GM19372 (cell line): ENCODE results near the gene PNLIPRP3.

Source experiments
- ATAC-seq: cut with Tn5 transposase; IDR thresholded peaks from one replicate; pipeline ENCODE4 v1.9.1; 2021; ENCODE audit warnings: mild to moderate bottlenecking, low read depth, moderate library complexity; ENCODE audit not compliant: unreplicated experiment

The PNLIPRP3 gene

GRCh38 chr10:116490028-116490662 is 62.5 kb downstream of the PNLIPRP3 start:
- ATAC-seq = no peak

GRCh38 chr10:116504786-116505185 is 77.1 kb downstream of the PNLIPRP3 start:
- no peak for ATAC-seq

DNA sequence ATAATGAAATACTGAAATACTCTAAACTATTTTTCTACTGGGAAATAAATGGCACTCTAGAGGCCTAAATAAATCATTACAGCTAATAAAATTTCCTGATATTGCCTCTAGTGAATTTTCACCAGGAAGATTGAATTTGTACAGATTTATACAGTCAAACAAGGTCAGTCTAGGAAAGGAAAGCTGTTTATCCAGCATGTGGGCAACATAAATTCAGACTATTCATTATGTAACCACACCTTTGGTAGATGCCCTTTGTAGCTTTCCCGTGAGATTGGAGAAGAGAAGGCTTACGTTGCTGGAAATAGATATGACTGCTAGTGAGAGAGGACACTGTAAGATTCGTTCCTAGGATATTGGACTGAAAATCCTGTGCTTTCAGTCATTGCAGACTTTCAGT is 82.9 kb downstream of the PNLIPRP3 start:
- no peak for ATAC-seq

GRCh38 chr10:116511365-116511764 is 83.7 kb downstream of the PNLIPRP3 start:
- no peak for ATAC-seq

- no peak for ATAC-seq
Observed at GRCh38 chr10:116521424-116522290, 94.0 kb downstream of the PNLIPRP3 start.

DNA sequence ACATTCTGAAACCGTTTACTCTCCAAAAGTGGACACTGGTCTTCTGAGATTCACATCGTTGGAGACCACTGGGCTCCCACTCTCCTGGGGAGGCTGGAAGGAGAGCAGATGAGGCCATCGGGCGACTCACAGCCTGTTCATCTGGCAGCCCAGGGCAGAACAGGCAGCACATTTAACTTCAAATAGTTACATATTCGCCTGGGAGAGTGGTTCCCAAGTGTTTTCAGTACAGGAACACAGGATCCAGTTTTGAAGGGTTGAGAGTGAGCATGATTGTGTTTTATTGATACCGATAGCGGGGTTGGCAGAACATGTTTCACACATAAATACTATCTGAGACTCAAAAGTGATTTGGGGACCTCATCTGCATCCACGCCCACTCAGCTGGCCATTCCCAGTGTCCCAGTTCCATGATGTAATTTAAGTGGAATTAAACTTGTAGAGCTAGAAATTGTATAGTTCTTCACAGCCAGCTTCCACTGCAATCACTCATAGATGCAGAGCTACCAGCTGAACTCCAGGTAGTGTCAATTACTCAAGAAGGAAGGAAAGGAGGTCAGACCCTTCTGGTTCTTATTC is 95.2 kb downstream of the PNLIPRP3 start:
- ATAC-seq = no peak

- ATAC-seq = no peak
Observed at GRCh38 chr10:116524736-116525135, 97.1 kb downstream of the PNLIPRP3 start.

- ATAC-seq = no peak
Observed at GRCh38 chr10:116526219-116526618, 98.6 kb downstream of the PNLIPRP3 start.
